Trophoblast cell (in vitro differentiated cells and primary cell): ENCODE data around the gene EFNA5.
A peak's percentile ranks its signal among the peaks of the same experiment; 100 is the strongest.
"Not testable (repeated sequence)": the region's sequence is repeated elsewhere in the genome, so short reads cannot be mapped to it uniquely, and the experiment has no call there.

Experiments
- DNase-seq, 2 donors: peaks; one replicate each; pipeline ENCODE4 v3.0.0-alpha.2; 2016
- H2AFZ ChIP-seq: 2 replicates; pipeline ENCODE4 v1.6.1; 2013; ENCODE audit warnings: low read length, moderate library complexity, mild to moderate bottlenecking; ENCODE audit not compliant: insufficient read depth, poor library complexity
- H2AK5ac ChIP-seq: 2 replicates; pipeline ENCODE4 v1.6.1; 2013; ENCODE audit warnings: mild to moderate bottlenecking, low read length
- H2BK120ac ChIP-seq: 2 replicates; pipeline ENCODE4 v1.6.1; 2013; ENCODE audit warnings: low read length, mild to moderate bottlenecking, moderate library complexity; ENCODE audit not compliant: insufficient read depth, poor library complexity
- H2BK12ac ChIP-seq: 2 replicates; pipeline ENCODE4 v1.6.1; 2013; ENCODE audit warnings: mild to moderate bottlenecking, low read length, moderate library complexity
- H2BK5ac ChIP-seq: 2 replicates; pipeline ENCODE4 v1.6.1; 2013; ENCODE audit warnings: low read length, low read depth, moderate library complexity, mild to moderate bottlenecking; ENCODE audit not compliant: poor library complexity
- H3K14ac ChIP-seq: 2 replicates; pipeline ENCODE4 v1.6.1; 2013; ENCODE audit warnings: mild to moderate bottlenecking, low read length
- H3K18ac ChIP-seq: 2 replicates; pipeline ENCODE4 v1.6.1; 2013; ENCODE audit warnings: mild to moderate bottlenecking, low read length
- H3K23ac ChIP-seq: 2 replicates; pipeline ENCODE4 v1.6.1; 2013; ENCODE audit warnings: low read length
- H3K27ac ChIP-seq: 2 replicates; pipeline ENCODE4 v1.5.1; 2013; ENCODE audit warnings: low read depth, mild to moderate bottlenecking, inconsistent platforms, low read length, moderate library complexity
- H3K27me3 ChIP-seq: 2 replicates; pipeline ENCODE4 v1.6.1; 2013; ENCODE audit warnings: inconsistent platforms, mild to moderate bottlenecking, low read length, moderate library complexity; ENCODE audit not compliant: insufficient read depth
- H3K36me3 ChIP-seq, 2 experiments: 1 replicate in 1 of 2; 2 replicates in 1 of 2; pipeline ENCODE4 v1.6.1; 2013; ENCODE audit warnings: low read length in 2 of 2, mild to moderate bottlenecking in 2 of 2, moderate library complexity in 1 of 2; ENCODE audit not compliant: insufficient read depth in 2 of 2, control insufficient read depth in 1 of 2
- H3K4ac ChIP-seq: 2 replicates; pipeline ENCODE4 v1.6.1; 2013; ENCODE audit warnings: low read depth, mild to moderate bottlenecking, low read length, moderate library complexity
- H3K4me1 ChIP-seq, 2 experiments: 1 replicate in 1 of 2; 2 replicates in 1 of 2; pipeline ENCODE4 v1.6.1; 2013; ENCODE audit warnings: low read length in 2 of 2, mild to moderate bottlenecking in 2 of 2, moderate library complexity in 1 of 2; ENCODE audit not compliant: insufficient read depth in 2 of 2, control insufficient read depth in 1 of 2
- H3K4me2 ChIP-seq: 2 replicates; pipeline ENCODE4 v1.6.1; 2013; ENCODE audit warnings: inconsistent platforms, mild to moderate bottlenecking, low read length, moderate library complexity
- H3K4me3 ChIP-seq: 2 replicates; pipeline ENCODE4 v1.5.1; 2013; ENCODE audit warnings: mild to moderate bottlenecking, low read depth, low read length, inconsistent platforms
- H3K79me1 ChIP-seq: one replicate; pipeline ENCODE4 v1.6.1; 2013; ENCODE audit warnings: low read length
- H3K79me2 ChIP-seq: 2 replicates; pipeline ENCODE4 v1.6.1; 2013; ENCODE audit warnings: low read length, mild to moderate bottlenecking; ENCODE audit not compliant: control insufficient read depth, insufficient read depth, poor library complexity
- H3K9ac ChIP-seq: 2 replicates; pipeline ENCODE4 v1.6.1; 2013; ENCODE audit warnings: mild to moderate bottlenecking, low read length
- H3K9me3 ChIP-seq: 2 replicates; pipeline ENCODE4 v1.6.1; 2013; ENCODE audit warnings: low read depth, mild to moderate bottlenecking, control low read depth, inconsistent platforms, low read length; ENCODE audit not compliant: insufficient read depth
- H4K12ac ChIP-seq: 2 replicates; pipeline ENCODE4 v1.6.1; 2013; ENCODE audit warnings: low read depth, mild to moderate bottlenecking, low read length, moderate library complexity
- H4K8ac ChIP-seq: 2 replicates; pipeline ENCODE4 v1.6.1; 2013; ENCODE audit warnings: low read depth, mild to moderate bottlenecking, low read length, moderate library complexity
- H4K91ac ChIP-seq: one replicate; pipeline ENCODE4 v1.6.1; 2013; ENCODE audit warnings: low read depth, mild to moderate bottlenecking, low read length, moderate library complexity
- WGBS: extraction: QIAGEN DNeasy Blood & Tissue Kit; methylation state at CpG from one replicate; pipeline ENCODE4 v1.1.7; 2013; ENCODE audit warnings: missing lambda C conversion rate; ENCODE audit not compliant: insufficient read length, insufficient coverage; ENCODE audit errors: extremely low coverage; 5-methylcytosine and 5-hydroxymethylcytosine counted together

The EFNA5 gene

GRCh38 chr5:107457138-107457537 is 213.6 kb downstream of the EFNA5 start:
- H4K91ac ChIP-seq: peak overlapping the region; percentile 28
- peak overlapping the region; percentile 75 for H3K27ac ChIP-seq
- H3K36me3 ChIP-seq: no peaks in the 10 kb centered on the region
- no peak overlapping the region for H3K18ac ChIP-seq
- peak overlapping the region; percentile 29 for H2BK5ac ChIP-seq
- no peak overlapping the region for H3K23ac ChIP-seq
- no peak overlapping the region for H2AK5ac ChIP-seq
- no peak overlapping the region for H3K4me3 ChIP-seq
- H4K8ac ChIP-seq: no peak overlapping the region
- DNase-seq: no peak
- peaks cover 5 to 16% of the 10 kb centered on the region in 2 experiments for H3K4me1 ChIP-seq
- no peak overlapping the region for H3K14ac ChIP-seq
- H3K79me1 ChIP-seq: peaks cover 14% of the 10 kb centered on the region
- H2AFZ ChIP-seq: no peak overlapping the region
- H2BK120ac ChIP-seq: no peak overlapping the region
- no peak overlapping the region for H3K9ac ChIP-seq
- H3K4ac ChIP-seq: no peak overlapping the region
- no peaks in the 10 kb centered on the region for H3K27me3 ChIP-seq
- H3K9me3 ChIP-seq: no peaks in the 10 kb centered on the region
- no peak overlapping the region for H2BK12ac ChIP-seq
- H4K12ac ChIP-seq: no peak overlapping the region
- no peaks in the 10 kb centered on the region for H3K79me2 ChIP-seq
- H3K4me2 ChIP-seq: no peak overlapping the region
- WGBS: no CpG with 5 or more reads among the region's 3 CpGs

GRCh38 chr5:107456281-107456715 is 214.4 kb downstream of the EFNA5 start:
- DNase-seq: peak in 1 of 2 donors; percentile 25
- H3K4me3 ChIP-seq: no peak overlapping the region
- no peak overlapping the region for H2BK120ac ChIP-seq
- no peak overlapping the region for H2AK5ac ChIP-seq
- H3K27me3 ChIP-seq: no peaks in the 10 kb centered on the region
- peak overlapping the region; percentile 75 for H3K27ac ChIP-seq
- no peak overlapping the region for H3K14ac ChIP-seq
- no peaks in the 10 kb centered on the region for H3K36me3 ChIP-seq
- H3K4me2 ChIP-seq: no peak overlapping the region
- H3K9ac ChIP-seq: no peak overlapping the region
- no peak overlapping the region for H3K4ac ChIP-seq
- peaks cover 14% of the 10 kb centered on the region for H3K79me1 ChIP-seq
- H4K91ac ChIP-seq: peak overlapping the region; percentile 31
- H3K79me2 ChIP-seq: no peaks in the 10 kb centered on the region
- H4K8ac ChIP-seq: no peak overlapping the region
- H3K9me3 ChIP-seq: no peaks in the 10 kb centered on the region
- H2BK5ac ChIP-seq: no peak overlapping the region
- no peak overlapping the region for H4K12ac ChIP-seq
- H3K23ac ChIP-seq: no peak overlapping the region
- peaks cover 2 to 12% of the 10 kb centered on the region in 2 experiments for H3K4me1 ChIP-seq
- no peak overlapping the region for H3K18ac ChIP-seq
- H2BK12ac ChIP-seq: no peak overlapping the region
- no peak overlapping the region for H2AFZ ChIP-seq

- Histone ChIP-seq H3K4ac (no peak overlapping the region), H3K9me3 (no peaks in the 10 kb centered on the region), H2BK120ac (no peak overlapping the region), H3K9ac (no peak overlapping the region), H3K79me1 (peaks cover 14% of the 10 kb centered on the region), H3K27ac (peak overlapping the region; percentile 82), H3K4me2 (peak overlapping the region; percentile 56), H2AK5ac (no peak overlapping the region), H4K8ac (no peak overlapping the region), H3K18ac (no peak overlapping the region), H4K91ac (no peak overlapping the region), H3K23ac (no peak overlapping the region), H3K27me3 (no peaks in the 10 kb centered on the region), H2BK12ac (peak overlapping the region; percentile 64), H3K79me2 (no peaks in the 10 kb centered on the region), H3K36me3 (no peaks in the 10 kb centered on the region), H3K4me3 (no peak overlapping the region), H2AFZ (no peak overlapping the region), H3K4me1 (peaks cover 2 to 11% of the 10 kb centered on the region in 2 experiments), H2BK5ac (peak overlapping the region; percentile 63), H4K12ac (no peak overlapping the region), H3K14ac (peak overlapping the region; percentile 51)
- peak in 1 of 2 donors; percentile 74 for DNase-seq
- WGBS: no CpG with 5 or more reads among the region's 4 CpGs
Observed at GRCh38 chr5:107455111-107455544, 215.6 kb downstream of the EFNA5 start.

GRCh38 chr5:107451827-107452226 is 218.9 kb downstream of the EFNA5 start:
- not testable (repeated sequence) for H3K14ac ChIP-seq, H4K91ac ChIP-seq, DNase-seq, H2AFZ ChIP-seq, H3K4me3 ChIP-seq, H3K18ac ChIP-seq, H3K4me2 ChIP-seq, H3K9me3 ChIP-seq, H3K79me1 ChIP-seq, H3K4ac ChIP-seq, H2AK5ac ChIP-seq, H2BK120ac ChIP-seq, H3K79me2 ChIP-seq, H3K23ac ChIP-seq, H3K36me3 ChIP-seq, H3K27ac ChIP-seq, H3K27me3 ChIP-seq, H3K9ac ChIP-seq, H3K4me1 ChIP-seq, H2BK5ac ChIP-seq, H4K8ac ChIP-seq, H4K12ac ChIP-seq, H2BK12ac ChIP-seq
- WGBS: no CpG with 5 or more reads among the region's 4 CpGs
